ENCODE results near the gene SPRY4. TPM values are rescaled to one million over a fixed set of nuclear protein-coding genes. Genes with fewer than 3 reads are reported as not detected.
A peak's percentile ranks its signal among the peaks of the same experiment; 100 is the strongest.

SPRY4 gene
- total and polyA plus RNA-seq, 2 of the 8 experiments (the other 6 are each of a cell fraction or from before 2014, with no cell fraction given): 59.1 to 113 TPM

GRCh38 chr5:142301540-142301939 is 23.3 kb downstream of the SPRY4 start:
- Histone ChIP-seq H3K4ac (replicated peaks; ENCODE audit: insufficient read length, low read depth, low read length) (peak overlapping the region; percentile 49), H3K14ac (ENCODE audit: insufficient read length) (no peak overlapping the region), H3K27me3 (replicated peaks in 1 of 4; ENCODE audit: control insufficient read depth in 3 of 4, extremely low read depth in 1 of 4, insufficient read depth in 3 of 4, low read length in 3 of 4) (no peaks in the 10 kb centered on the region), H4K91ac (replicated peaks; ENCODE audit: insufficient read length, low read length) (no peak overlapping the region), H4K5ac (ENCODE audit: insufficient read length, low read depth, low read length) (no peak overlapping the region), H3K27ac (ENCODE audit: low read depth, low read length) (no peak overlapping the region; the same call in 1 of the 2 replicates), H3K36me3 (ENCODE audit: control insufficient read depth in 2 of 4, insufficient read depth in 4 of 4, low read length in 3 of 4) (peaks cover 0 to 2% (median 0%) of the 10 kb centered on the region in 4 experiments; a peak in 1 of 8 replicates), H2BK15ac (ENCODE audit: low read length) (no peak overlapping the region), H3K79me2 (ENCODE audit: control insufficient read depth in 1 of 2, insufficient read depth in 2 of 2, low read length in 2 of 2) (peaks cover 0 to 68% of the 10 kb centered on the region in 2 experiments; a peak in 2 of 4 replicates), H2AFZ (ENCODE audit: low read length) (no peak overlapping the region), H2BK120ac (replicated peaks; ENCODE audit: low read depth, low read length) (no peak overlapping the region), H3K4me1 (replicated peaks in 1 of 4; ENCODE audit: control insufficient read depth in 3 of 4, insufficient read depth in 4 of 4, low read length in 3 of 4) (peaks cover 0 to 10% (median 4%) of the 10 kb centered on the region in 4 experiments; a peak in 4 of 7 replicates), H3K23me2 (ENCODE audit: low read depth, low read length) (no peaks in the 10 kb centered on the region), H2BK12ac (ENCODE audit: low read depth, low read length) (no peak overlapping the region), H3K79me1 (ENCODE audit: low read depth, low read length) (peaks cover 9% of the 10 kb centered on the region), H2BK5ac (ENCODE audit: low read depth, low read length) (0 out of 2 replicates have a peak overlapping the region, but pooled peaks have one; percentile 46), H3K18ac (ENCODE audit: extremely low read depth, low read length) (no peak overlapping the region), H4K20me1 (replicated peaks in 1 of 2; ENCODE audit: control insufficient read depth in 1 of 2, insufficient read depth in 2 of 2, low read length in 2 of 2) (peaks cover 0 to 1% of the 10 kb centered on the region in 2 experiments), H4K8ac (ENCODE audit: extremely low read depth, insufficient read depth, low read length) (no peak overlapping the region), H3K9ac (replicated peaks in 1 of 4; ENCODE audit: extremely low read depth in 1 of 4, low read depth in 3 of 4, low read length in 3 of 4) (no peak overlapping the region), H3K56ac (replicated peaks; ENCODE audit: insufficient read length, low read depth, low read length) (no peak overlapping the region), H3K4me3 (ENCODE audit: extremely low read depth in 1 of 4, insufficient read depth in 2 of 4, low read depth in 3 of 4, low read length in 4 of 4) (no peak overlapping the region), H2BK20ac (ENCODE audit: low read length) (no peak overlapping the region), H3K23ac (ENCODE audit: insufficient read length) (no peak overlapping the region), H3K4me2 (ENCODE audit: insufficient read depth in 1 of 2, low read depth in 2 of 2, low read length in 2 of 2) (no peak overlapping the region), H2AK5ac (ENCODE audit: low read depth, low read length) (0 out of 2 replicates have a peak overlapping the region, but pooled peaks have one; percentile 15), H3K9me3 (ENCODE audit: insufficient read depth in 2 of 2, low read depth in 1 of 2, low read length in 1 of 2) (no peaks in the 10 kb centered on the region)
- 68% methylated on average over 4 of the region's 4 CpGs; no CpG with 5 or more reads in 1 of the 2 experiments for WGBS, 2 experiments (ENCODE audit: extremely low coverage in 1 of 2, insufficient coverage in 1 of 2, insufficient read length in 1 of 2, insufficient replicate concordance in 2 of 2, low coverage in 1 of 2, low lambda C conversion rate in 2 of 2, missing lambda C conversion rate in 1 of 2)
- POLR2A ChIA-PET (ENCODE audit: partially characterized antibody): interaction anchor here (1.1 to 3.4 kb wide), 3 partner anchors 10 to 20 kb away, joined by 3 to 11 read pairs (median 4); no protein-coding TSS in a partner anchor
- TF ChIP-seq HDAC6 (IDR thresholded peaks at IDR 0.05; ENCODE audit: low read depth, low read length) (no peak), POLR2AphosphoS5 (IDR thresholded peaks at IDR 0.05; ENCODE audit: low read depth, low read length) (no peak), HDAC2 (IDR thresholded peaks at IDR 0.05; ENCODE audit: borderline replicate concordance in 1 of 2, low read depth in 2 of 2, low read length in 2 of 2) (no peak), GTF2F1 (IDR thresholded peaks at IDR 0.05; ENCODE audit: borderline replicate concordance, low read depth, low read length) (no peak)
- no peak for FAIRE-seq
- CTCF ChIA-PET (ENCODE audit: partially characterized antibody): interaction anchor here (1.2 to 1.6 kb wide), 3 partner anchors 10 to 16 kb away, joined by 3 to 4 read pairs (median 3); no protein-coding TSS in a partner anchor
- no peak for DNase-seq (ENCODE audit: low read depth in 1 of 2, low spot score in 2 of 2)

All from H1 (cell line).